ENCODE measurements around the gene MRPL49.

The MRPL49 gene

GRCh38 chr11:65136515-65137096, 14.5 kb downstream of the MRPL49 start:
- H3K4me1 ChIP-seq (ENCODE audit: control insufficient read depth in 2 of 2, insufficient read depth in 1 of 2, low read depth in 1 of 2, low read length in 2 of 2), result peaks cover 9 to 13% of the 10 kb centered on the region in 2 donors
- no peak overlapping the region for H3K4me2 ChIP-seq (ENCODE audit: insufficient read depth, low read length, poor library complexity, severe bottlenecking)
- no peak overlapping the region for H4K91ac ChIP-seq (ENCODE audit: low read depth, low read length, poor library complexity)
- H2AK5ac ChIP-seq (ENCODE audit: low read depth, low read length), result no peak overlapping the region
- no peak overlapping the region for H4K8ac ChIP-seq (ENCODE audit: low read depth, low read length)
- H2BK120ac ChIP-seq (ENCODE audit: low read depth, low read length), result no peak overlapping the region
- no peak overlapping the region for H3K14ac ChIP-seq (ENCODE audit: low read length)
- H3K79me1 ChIP-seq (ENCODE audit: low read depth, low read length), result peaks cover 17% of the 10 kb centered on the region
- H3K27ac ChIP-seq (replicated peaks; ENCODE audit: low read length), result no peak overlapping the region
- DNase-seq (ENCODE audit: low spot score), result no peak
- H2BK5ac ChIP-seq (ENCODE audit: low read length), result no peak overlapping the region
- H2AFZ ChIP-seq (ENCODE audit: low read length), result no peak overlapping the region
- no peak overlapping the region for H3K4ac ChIP-seq (ENCODE audit: low read length)
- H2BK15ac ChIP-seq (ENCODE audit: low read length), result no peak overlapping the region
- H3K4me3 ChIP-seq (ENCODE audit: low read length in 2 of 2), result peak overlapping the region in 1 of 2 donors; percentile 52
- H3K36me3 ChIP-seq (replicated peaks in 1 of 2; ENCODE audit: control insufficient read depth in 2 of 2, insufficient read depth in 2 of 2, low read length in 2 of 2), result peaks cover 13% of the 10 kb centered on the region in 2 donors
- H3K9me3 ChIP-seq (replicated peaks in 1 of 2; ENCODE audit: control insufficient read depth in 2 of 2, insufficient read depth in 1 of 2, low read depth in 1 of 2, low read length in 2 of 2), result no peaks in the 10 kb centered on the region
- no peak overlapping the region for H3K23ac ChIP-seq (ENCODE audit: low read depth, low read length, poor library complexity)
- no peak overlapping the region for H3K9ac ChIP-seq (ENCODE audit: low read depth, low read length, poor library complexity)
- no peak overlapping the region for H2BK12ac ChIP-seq (ENCODE audit: low read length)
- H3K18ac ChIP-seq (ENCODE audit: low read length), result no peak overlapping the region
- whole genome bisulfite sequencing, 2 donors (ENCODE audit: extremely low coverage in 2 of 2, insufficient read length in 2 of 2, insufficient replicate concordance in 1 of 2), result no CpG with 5 or more reads among the region's 15 CpGs
- H3K27me3 ChIP-seq (ENCODE audit: control insufficient read depth in 3 of 3, insufficient read depth in 3 of 3, low read depth in 1 of 3, low read length in 3 of 3), result no peaks in the 10 kb centered on the region

GRCh38 chr11:65141896-65142494, 19.9 kb downstream of the MRPL49 start:
- Histone ChIP-seq H4K91ac (ENCODE audit: low read depth, low read length, poor library complexity) (no peak overlapping the region), H2BK5ac (ENCODE audit: low read length) (no peak overlapping the region), H3K9me3 (replicated peaks in 1 of 2; ENCODE audit: control insufficient read depth in 2 of 2, insufficient read depth in 1 of 2, low read depth in 1 of 2, low read length in 2 of 2) (peaks cover 0 to 6% of the 10 kb centered on the region in 2 donors), H3K27me3 (ENCODE audit: control insufficient read depth in 3 of 3, insufficient read depth in 3 of 3, low read depth in 1 of 3, low read length in 3 of 3) (peaks cover 0 to 4% (median 0%) of the 10 kb centered on the region in 3 experiments), H2BK120ac (ENCODE audit: low read depth, low read length) (no peak overlapping the region), H3K4ac (ENCODE audit: low read length) (no peak overlapping the region), H3K27ac (replicated peaks; ENCODE audit: low read length) (no peak overlapping the region), H3K4me2 (ENCODE audit: insufficient read depth, low read length, poor library complexity, severe bottlenecking) (no peak overlapping the region), H3K4me1 (ENCODE audit: control insufficient read depth in 2 of 2, insufficient read depth in 1 of 2, low read depth in 1 of 2, low read length in 2 of 2) (no peaks in the 10 kb centered on the region), H2AFZ (ENCODE audit: low read length) (no peak overlapping the region), H2BK12ac (ENCODE audit: low read length) (no peak overlapping the region), H3K79me1 (ENCODE audit: low read depth, low read length) (no peaks in the 10 kb centered on the region), H2BK15ac (ENCODE audit: low read length) (no peak overlapping the region), H2AK5ac (ENCODE audit: low read depth, low read length) (no peak overlapping the region), H3K4me3 (ENCODE audit: low read length in 2 of 2) (no peak overlapping the region), H4K8ac (ENCODE audit: low read depth, low read length) (no peak overlapping the region), H3K9ac (ENCODE audit: low read depth, low read length, poor library complexity) (no peak overlapping the region), H3K18ac (ENCODE audit: low read length) (no peak overlapping the region), H3K14ac (ENCODE audit: low read length) (no peak overlapping the region), H3K23ac (ENCODE audit: low read depth, low read length, poor library complexity) (no peak overlapping the region), H3K36me3 (replicated peaks in 1 of 2; ENCODE audit: control insufficient read depth in 2 of 2, insufficient read depth in 2 of 2, low read length in 2 of 2) (no peaks in the 10 kb centered on the region)
- WGBS, 2 donors (ENCODE audit: extremely low coverage in 2 of 2, insufficient read length in 2 of 2, insufficient replicate concordance in 1 of 2), result no CpG with 5 or more reads among the region's 7 CpGs
- DNase-seq (ENCODE audit: low spot score), result no peak

- Histone ChIP-seq H3K27ac (replicated peaks; ENCODE audit: low read length) (no peak overlapping the region), H2BK5ac (ENCODE audit: low read length) (no peak overlapping the region), H3K27me3 (ENCODE audit: control insufficient read depth in 3 of 3, insufficient read depth in 3 of 3, low read depth in 1 of 3, low read length in 3 of 3) (peaks cover 0 to 4% (median 0%) of the 10 kb centered on the region in 3 experiments), H3K14ac (ENCODE audit: low read length) (no peak overlapping the region), H3K9ac (ENCODE audit: low read depth, low read length, poor library complexity) (no peak overlapping the region), H3K4me1 (ENCODE audit: control insufficient read depth in 2 of 2, insufficient read depth in 1 of 2, low read depth in 1 of 2, low read length in 2 of 2) (peaks cover 0 to 9% of the 10 kb centered on the region in 2 donors), H2AFZ (ENCODE audit: low read length) (no peak overlapping the region), H3K18ac (ENCODE audit: low read length) (no peak overlapping the region), H2BK15ac (ENCODE audit: low read length) (no peak overlapping the region), H3K4me2 (ENCODE audit: insufficient read depth, low read length, poor library complexity, severe bottlenecking) (no peak overlapping the region), H4K8ac (ENCODE audit: low read depth, low read length) (no peak overlapping the region), H3K79me1 (ENCODE audit: low read depth, low read length) (no peaks in the 10 kb centered on the region), H3K9me3 (replicated peaks in 1 of 2; ENCODE audit: control insufficient read depth in 2 of 2, insufficient read depth in 1 of 2, low read depth in 1 of 2, low read length in 2 of 2) (peaks cover 2 to 10% of the 10 kb centered on the region in 2 donors), H2BK12ac (ENCODE audit: low read length) (no peak overlapping the region), H2AK5ac (ENCODE audit: low read depth, low read length) (no peak overlapping the region), H4K91ac (ENCODE audit: low read depth, low read length, poor library complexity) (no peak overlapping the region), H3K4me3 (ENCODE audit: low read length in 2 of 2) (no peak overlapping the region), H3K23ac (ENCODE audit: low read depth, low read length, poor library complexity) (no peak overlapping the region), H3K4ac (ENCODE audit: low read length) (no peak overlapping the region), H3K36me3 (replicated peaks in 1 of 2; ENCODE audit: control insufficient read depth in 2 of 2, insufficient read depth in 2 of 2, low read length in 2 of 2) (no peaks in the 10 kb centered on the region), H2BK120ac (ENCODE audit: low read depth, low read length) (no peak overlapping the region)
- no peak for DNase-seq (ENCODE audit: low spot score)
- no CpG with 5 or more reads among the region's 2 CpGs for WGBS, 2 donors (ENCODE audit: extremely low coverage in 2 of 2, insufficient read length in 2 of 2, insufficient replicate concordance in 1 of 2)
Measured at GRCh38 chr11:65147352-65148075, 25.4 kb downstream of the MRPL49 start.

- no peak overlapping the region for H2BK120ac ChIP-seq (ENCODE audit: low read depth, low read length)
- H3K79me1 ChIP-seq (ENCODE audit: low read depth, low read length), result no peaks in the 10 kb centered on the region
- H3K4me2 ChIP-seq (ENCODE audit: insufficient read depth, low read length, poor library complexity, severe bottlenecking), result no peak overlapping the region
- H3K4ac ChIP-seq (ENCODE audit: low read length), result no peak overlapping the region
- no peak for DNase-seq (ENCODE audit: low spot score)
- no peak overlapping the region for H2BK15ac ChIP-seq (ENCODE audit: low read length)
- H3K4me3 ChIP-seq (ENCODE audit: low read length in 2 of 2), result no peak overlapping the region
- WGBS, 2 donors (ENCODE audit: extremely low coverage in 2 of 2, insufficient read length in 2 of 2, insufficient replicate concordance in 1 of 2), result no CpG with 5 or more reads among the region's 5 CpGs
- no peak overlapping the region for H4K91ac ChIP-seq (ENCODE audit: low read depth, low read length, poor library complexity)
- no peak overlapping the region for H2AK5ac ChIP-seq (ENCODE audit: low read depth, low read length)
- H3K27me3 ChIP-seq (ENCODE audit: control insufficient read depth in 3 of 3, insufficient read depth in 3 of 3, low read depth in 1 of 3, low read length in 3 of 3), result peaks cover 0 to 4% (median 0%) of the 10 kb centered on the region in 3 experiments
- no peak overlapping the region for H3K9ac ChIP-seq (ENCODE audit: low read depth, low read length, poor library complexity)
- no peak overlapping the region for H3K27ac ChIP-seq (replicated peaks; ENCODE audit: low read length)
- peaks cover 0 to 9% of the 10 kb centered on the region in 2 donors for H3K4me1 ChIP-seq (ENCODE audit: control insufficient read depth in 2 of 2, insufficient read depth in 1 of 2, low read depth in 1 of 2, low read length in 2 of 2)
- H3K18ac ChIP-seq (ENCODE audit: low read length), result no peak overlapping the region
- no peak overlapping the region for H3K14ac ChIP-seq (ENCODE audit: low read length)
- H2AFZ ChIP-seq (ENCODE audit: low read length), result no peak overlapping the region
- H2BK12ac ChIP-seq (ENCODE audit: low read length), result no peak overlapping the region
- no peak overlapping the region for H4K8ac ChIP-seq (ENCODE audit: low read depth, low read length)
- peaks cover 2 to 10% of the 10 kb centered on the region in 2 donors for H3K9me3 ChIP-seq (replicated peaks in 1 of 2; ENCODE audit: control insufficient read depth in 2 of 2, insufficient read depth in 1 of 2, low read depth in 1 of 2, low read length in 2 of 2)
- no peak overlapping the region for H2BK5ac ChIP-seq (ENCODE audit: low read length)
- no peaks in the 10 kb centered on the region for H3K36me3 ChIP-seq (replicated peaks in 1 of 2; ENCODE audit: control insufficient read depth in 2 of 2, insufficient read depth in 2 of 2, low read length in 2 of 2)
- H3K23ac ChIP-seq (ENCODE audit: low read depth, low read length, poor library complexity), result no peak overlapping the region
Measured at GRCh38 chr11:65148657-65149056, 26.5 kb downstream of the MRPL49 start.
